GM19452 (cell line): Measurements from ENCODE around the gene OR2D2.
"Not testable (repeated sequence)": the region's sequence is repeated elsewhere in the genome, so short reads cannot be mapped to it uniquely, and the experiment has no call there.

Experiments
- ATAC-seq: cut with Tn5 transposase; IDR thresholded peaks from one replicate; pipeline ENCODE4 v1.9.1; 2021; ENCODE audit not compliant: unreplicated experiment

OR2D2 gene

GRCh38 chr11:6882751-6883150, 9.5 kb downstream of the OR2D2 start:
- ATAC-seq = no peak

- ATAC-seq = no peak
Measured at GRCh38 chr11:6876914-6877313, 15.4 kb downstream of the OR2D2 start.

- no peak for ATAC-seq
Measured at GRCh38 chr11:6876325-6876724, 16.0 kb downstream of the OR2D2 start, which contains the start of gene OR10A4. Gene OR10A4 (plus strand): TSS chr11:6876625. CDS start chr11:6876648, 23 bp downstream.

GRCh38 chr11:6875761-6876160, 16.5 kb downstream of the OR2D2 start:
- no peak for ATAC-seq

- ATAC-seq = no peak
Measured at GRCh38 chr11:6871278-6871677, 21.0 kb downstream of the OR2D2 start.

GRCh38 chr11:6864438-6864837, 27.9 kb downstream of the OR2D2 start:
- no peak for ATAC-seq

GRCh38 chr11:6862961-6863360, 29.3 kb downstream of the OR2D2 start, which contains the start of gene OR10A2:
Gene OR10A2 (plus strand): TSS chr11:6863057. CDS start chr11:6869755, 6,698 bp downstream.
- no peak for ATAC-seq

- ATAC-seq = no peak
Measured at GRCh38 chr11:6856871-6857270, 35.4 kb downstream of the OR2D2 start.

- ATAC-seq = no peak
Measured at GRCh38 chr11:6855971-6856541, 36.2 kb downstream of the OR2D2 start.

GRCh38 chr11:6854801-6855200, 37.5 kb downstream of the OR2D2 start:
- ATAC-seq = not testable (repeated sequence)

GRCh38 chr11:6850526-6850925, 41.8 kb downstream of the OR2D2 start:
- ATAC-seq = no peak

GRCh38 chr11:6845383-6845782, 46.9 kb downstream of the OR2D2 start, which contains the start of gene OR10A5:
Gene OR10A5 (plus strand): TSS chr11:6845683. CDS start chr11:6845683, 0 bp downstream.
- no peak for ATAC-seq

- no peak for ATAC-seq
Measured at GRCh38 chr11:6844356-6844755, 47.9 kb downstream of the OR2D2 start.

GRCh38 chr11:6843670-6844069, 48.6 kb downstream of the OR2D2 start:
- no peak for ATAC-seq

- ATAC-seq = no peak
Measured at GRCh38 chr11:6841694-6842093, 50.6 kb downstream of the OR2D2 start.
